HG02885 (cell line): ENCODE results near the gene OAS2.

ENCODE experiments used
- ATAC-seq: cut with Tn5 transposase; IDR thresholded peaks from one replicate; pipeline ENCODE4 v1.9.1; 2021; ENCODE audit warnings: mild to moderate bottlenecking; ENCODE audit not compliant: unreplicated experiment, poor library complexity

The OAS2 gene

GRCh38 chr12:113007166-113007565, 28.8 kb downstream of the OAS2 start:
- no peak for ATAC-seq

- no peak for ATAC-seq
Observed at GRCh38 chr12:113010701-113011100, 32.4 kb downstream of the OAS2 start.

DNA sequence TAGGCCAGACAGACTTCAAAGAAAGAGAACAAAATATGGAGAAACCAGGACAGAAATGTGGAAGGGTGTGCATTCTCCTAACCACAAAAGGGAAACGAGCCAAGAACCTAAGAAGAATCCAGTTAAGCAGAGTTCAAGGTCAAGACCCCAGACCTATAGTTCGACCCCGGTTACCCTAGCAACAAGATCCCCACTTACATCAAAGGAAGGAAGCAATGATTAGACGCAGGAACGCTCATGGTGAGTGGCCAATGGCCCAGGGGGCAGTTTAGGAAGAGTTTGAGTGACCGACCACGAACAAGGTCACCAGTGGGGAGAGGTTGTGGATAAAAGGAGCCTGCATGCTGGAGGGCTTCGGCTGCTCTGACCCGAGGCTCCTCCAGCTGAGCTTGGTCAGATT, 36.2 kb downstream of the OAS2 start:
- no peak for ATAC-seq

DNA sequence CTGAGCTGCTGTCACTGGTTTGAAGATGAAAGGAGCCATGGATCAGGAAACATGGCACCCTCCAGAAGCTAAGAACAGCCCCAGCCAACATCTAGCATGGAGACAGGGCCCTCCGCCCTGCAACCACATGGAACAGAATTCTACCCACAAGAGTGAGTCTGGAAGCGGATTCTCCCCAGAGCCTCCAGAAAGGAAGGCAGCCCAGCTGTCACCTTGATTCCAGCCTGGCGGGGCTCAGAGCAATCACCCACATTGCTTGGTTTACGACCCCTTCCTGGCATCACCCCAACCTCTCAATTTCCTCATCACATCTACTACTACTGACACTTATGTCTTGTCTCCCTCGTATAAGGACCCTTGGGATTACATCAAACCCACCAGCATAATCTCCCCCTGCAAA, 38.5 kb downstream of the OAS2 start:
- ATAC-seq: no peak

GRCh38 chr12:113019025-113019424, 40.7 kb downstream of the OAS2 start:
- ATAC-seq: no peak

- ATAC-seq: no peak
Observed at GRCh38 chr12:113021500-113021899, 43.2 kb downstream of the OAS2 start.

DNA sequence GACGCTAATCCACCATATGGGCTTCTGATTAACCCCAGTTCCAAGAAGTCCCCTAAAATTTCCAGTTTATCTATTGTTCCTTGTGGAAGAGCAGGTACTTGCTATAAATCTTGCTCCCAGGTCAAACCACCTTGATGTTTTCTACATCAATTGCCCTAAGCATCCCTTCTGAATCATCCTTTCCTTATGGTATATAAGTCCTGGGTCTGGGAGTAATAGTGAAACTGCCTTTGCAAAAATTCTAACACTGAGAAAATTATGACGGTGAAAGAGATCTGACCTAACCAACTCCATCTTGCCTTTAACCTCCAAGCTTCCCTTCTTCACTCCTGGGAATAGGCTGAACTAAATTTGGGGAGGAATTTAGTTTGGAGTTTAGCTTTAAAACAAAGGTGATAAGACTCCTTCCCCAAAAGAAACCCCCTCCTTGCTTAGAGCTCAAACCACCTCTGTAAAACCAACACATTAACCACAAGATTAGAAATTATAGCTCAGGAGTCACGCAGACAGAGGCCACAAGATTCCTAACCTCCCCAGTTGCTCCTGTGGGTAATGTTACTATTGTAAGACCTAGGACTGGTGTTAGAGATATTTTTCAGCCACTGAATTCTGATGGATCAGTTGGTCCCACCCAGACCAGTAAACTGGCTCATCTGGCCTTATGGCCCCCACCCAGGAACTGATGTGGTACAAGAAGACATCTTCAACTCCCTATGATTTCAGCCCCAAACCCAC, 44.4 kb downstream of the OAS2 start:
- no peak for ATAC-seq

- no peak for ATAC-seq
Observed at GRCh38 chr12:113027726-113028125, 49.4 kb downstream of the OAS2 start.

DNA sequence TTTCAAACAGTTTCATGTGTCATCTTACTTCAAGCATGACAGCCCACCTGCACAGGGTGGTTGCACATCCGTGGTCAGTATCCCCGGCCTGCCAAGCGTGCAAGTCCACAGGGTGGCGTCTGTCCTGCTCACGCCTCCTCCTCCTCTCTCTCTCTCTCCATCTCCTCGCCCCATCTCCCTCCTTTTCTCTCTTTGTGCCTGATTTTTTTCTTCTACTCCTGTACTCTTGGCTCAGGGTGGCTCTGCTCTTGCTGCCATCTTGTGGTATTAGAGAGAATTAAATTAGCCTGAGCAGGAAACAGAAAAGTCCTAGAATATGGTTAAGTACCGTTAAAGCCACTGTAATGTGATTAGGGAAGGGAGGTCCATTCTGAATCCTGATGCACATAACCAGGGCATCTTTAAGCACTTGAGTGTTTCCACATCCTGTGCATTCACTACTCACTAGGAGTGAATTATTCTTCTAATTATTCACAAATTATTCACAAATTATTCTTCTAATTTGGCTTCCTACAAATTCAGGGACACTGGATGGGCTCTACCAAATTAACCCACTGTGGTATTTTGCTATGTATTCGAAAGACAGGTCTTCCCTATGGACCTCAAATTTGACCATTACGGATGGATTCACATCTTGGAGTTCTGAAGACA, 52.7 kb downstream of the OAS2 start:
- no peak for ATAC-seq

DNA sequence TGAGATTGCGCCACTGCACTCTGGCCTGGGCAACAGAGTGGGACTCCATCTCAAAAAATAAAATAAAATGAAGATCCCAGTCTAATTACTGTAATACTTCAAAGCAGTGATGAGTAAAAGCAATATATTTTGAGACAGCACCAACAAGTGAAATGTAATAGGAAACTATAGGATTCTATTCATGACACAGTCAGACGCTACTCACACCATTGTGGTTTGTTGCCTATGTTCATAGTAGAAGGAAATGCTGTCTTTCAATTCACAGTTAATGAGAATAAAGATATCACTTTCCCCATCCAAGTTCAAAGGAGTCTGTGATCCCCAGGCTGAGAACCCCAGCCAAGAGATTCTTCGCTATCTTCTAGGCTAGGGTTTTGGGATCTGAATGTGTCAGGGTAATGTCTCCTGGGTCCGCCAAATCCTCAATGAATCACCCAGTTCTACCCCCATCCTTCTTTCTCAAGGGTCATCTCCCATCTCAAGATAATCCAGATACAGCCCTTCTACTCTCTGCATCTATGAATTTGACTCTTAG, 61.7 kb downstream of the OAS2 start:
- ATAC-seq: no peak

- no peak for ATAC-seq
Observed at GRCh38 chr12:113040722-113041171, 62.4 kb downstream of the OAS2 start.

DNA sequence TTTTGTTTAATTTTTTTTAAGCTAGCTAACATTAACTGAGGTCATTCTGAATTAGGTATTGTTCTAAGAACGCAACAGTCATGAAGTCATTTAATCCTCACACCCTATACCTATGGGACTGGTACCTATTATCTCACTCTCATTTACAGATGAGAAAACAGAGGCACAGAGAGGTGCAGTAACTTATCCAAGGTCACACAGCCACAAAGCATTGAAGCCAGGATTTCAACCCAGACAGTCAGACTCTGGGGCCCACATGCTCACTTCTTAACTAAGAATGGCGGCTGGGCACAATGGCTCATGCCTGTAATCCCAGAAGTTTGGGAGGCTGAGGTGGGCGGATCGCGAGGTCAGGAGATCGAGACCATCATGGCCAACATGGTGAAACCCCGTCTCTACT, 63.2 kb downstream of the OAS2 start:
- ATAC-seq: no peak

DNA sequence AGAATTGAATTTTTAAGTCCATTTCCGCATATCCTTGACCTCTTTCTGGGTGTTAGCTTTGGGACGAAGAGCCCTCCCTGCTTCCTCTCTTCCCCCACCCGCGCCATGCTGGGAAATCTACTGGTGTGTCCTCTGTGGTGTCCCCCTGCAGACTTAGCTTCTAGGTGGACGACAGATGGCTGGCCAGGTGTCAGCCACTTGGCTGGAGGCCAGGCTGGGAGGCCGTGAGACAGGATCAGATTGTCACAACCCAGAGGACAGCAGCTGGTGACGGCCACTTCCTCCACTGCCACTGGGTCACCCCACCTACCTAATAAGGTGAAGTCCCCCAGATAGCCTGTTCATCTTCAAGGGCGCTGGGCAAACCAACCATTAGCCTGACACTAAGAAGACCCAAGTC, 64.9 kb downstream of the OAS2 start:
- no peak for ATAC-seq

DNA sequence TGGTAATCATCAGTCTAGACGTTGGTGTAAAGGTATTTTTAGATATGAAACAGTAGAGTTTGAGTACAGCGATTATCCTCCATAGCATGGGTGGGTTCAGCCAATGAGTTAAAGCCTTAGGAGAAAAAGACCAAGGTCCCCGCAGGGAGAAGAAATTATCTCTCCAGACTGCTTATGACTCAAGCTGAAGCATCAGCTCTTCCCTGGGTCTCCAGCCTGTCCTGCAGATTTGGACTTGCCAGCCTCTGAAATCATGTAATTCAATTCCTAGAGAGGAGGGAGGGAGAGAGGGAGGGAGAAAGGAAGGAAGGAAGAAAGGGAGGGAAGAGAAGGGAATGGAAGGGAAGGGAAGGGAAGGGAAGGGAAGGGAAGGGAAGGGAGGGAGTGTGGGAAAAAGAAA, 66.2 kb downstream of the OAS2 start:
- no peak for ATAC-seq

GRCh38 chr12:113048716-113049127, 70.4 kb downstream of the OAS2 start:
- peak; percentile 44 for ATAC-seq

DNA sequence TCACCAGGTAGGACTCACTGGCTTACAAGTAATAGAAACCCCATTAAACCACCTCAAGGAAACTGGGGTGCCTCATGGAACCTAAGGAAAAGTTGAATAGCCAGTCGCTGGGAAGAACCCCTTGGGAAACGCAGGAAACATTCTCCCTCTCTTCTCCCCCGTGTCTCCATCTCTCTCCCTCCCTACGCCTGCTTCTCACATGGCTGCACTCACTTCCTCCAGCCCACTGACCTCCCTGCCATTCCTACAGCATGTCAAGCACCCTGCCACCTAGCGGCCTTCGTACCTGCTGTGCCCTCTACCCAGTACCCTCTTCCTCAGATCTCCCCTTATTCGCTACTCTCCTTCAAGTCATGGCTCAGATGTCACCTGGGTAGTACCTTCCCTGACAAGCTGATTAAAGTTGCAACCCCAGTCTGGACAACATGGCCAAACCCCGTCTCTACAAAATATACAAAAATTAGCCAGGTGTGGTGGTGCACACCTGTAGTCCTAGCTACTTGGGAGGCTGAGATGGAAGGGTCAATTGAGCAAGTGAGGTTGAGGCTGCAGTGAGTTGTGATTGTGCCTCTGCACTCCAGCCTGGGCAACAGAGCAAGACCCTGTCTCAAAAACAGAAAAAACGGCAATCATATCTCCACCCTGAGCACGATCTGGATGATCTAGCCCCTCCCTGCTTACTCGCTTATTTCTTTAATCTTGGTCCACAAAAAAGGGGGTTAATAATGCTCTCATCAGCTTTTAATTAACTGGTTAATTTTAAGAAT, 71.8 kb downstream of the OAS2 start:
- ATAC-seq: no peak

DNA sequence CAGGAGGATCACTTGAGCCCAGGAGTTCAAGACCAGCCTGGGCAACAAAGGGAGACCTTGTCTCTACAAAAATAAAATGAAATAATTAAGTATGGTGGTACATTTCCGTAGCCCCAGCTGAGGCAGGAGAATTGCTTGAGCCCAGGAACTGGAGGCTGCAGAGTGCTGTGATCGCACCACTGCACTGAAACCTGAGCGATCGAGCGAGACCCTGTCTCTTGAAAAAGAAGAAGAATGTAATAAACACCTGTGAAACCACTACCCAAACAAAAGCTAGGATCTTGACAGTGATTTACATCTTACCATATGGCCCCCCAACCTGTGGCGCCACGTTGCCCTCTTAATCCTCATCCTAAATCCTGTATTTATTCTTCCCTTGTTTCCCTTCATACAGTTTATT, 72.5 kb downstream of the OAS2 start:
- ATAC-seq: no peak

- no peak for ATAC-seq
Observed at GRCh38 chr12:113051759-113052158, 73.4 kb downstream of the OAS2 start.

DNA sequence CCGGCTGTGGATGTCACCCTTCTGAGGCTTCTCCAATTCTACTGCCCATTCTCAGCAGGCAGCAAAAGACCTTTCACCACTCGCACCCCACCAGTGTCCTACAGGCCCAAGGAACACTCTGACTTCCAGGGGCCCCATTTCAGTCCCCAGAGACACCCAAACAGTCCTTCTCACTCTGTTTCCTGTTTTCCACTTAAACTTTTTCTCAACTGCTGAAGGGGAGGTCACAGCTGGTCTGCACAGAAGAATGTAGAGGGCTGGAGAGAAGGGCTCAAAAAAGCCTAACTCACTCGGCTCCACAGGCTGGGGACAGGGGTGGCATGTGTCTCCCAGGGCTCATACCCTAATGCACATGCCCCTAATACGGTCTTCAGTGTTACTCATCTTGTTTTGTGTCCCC, 74.0 kb downstream of the OAS2 start:
- no peak for ATAC-seq

- ATAC-seq: no peak
Observed at GRCh38 chr12:113054948-113055486, 76.7 kb downstream of the OAS2 start.
